SK-N-SH (cell line): ENCODE measurements around the gene SYNE2. TPM values are rescaled to one million over a fixed set of nuclear protein-coding genes. Genes with fewer than 3 reads are reported as not detected.

Source experiments
- CTCF ChIA-PET: fragments of 300-600, 350-600 bp; formaldehyde crosslinking; extraction: SDS; loops from one replicate; lab custom pipeline; 2021; lab: Yijun Ruan, JAX
- POLR2A ChIA-PET: fragments of 350-600 bp; sonication (Branson Sonifier 250); formaldehyde crosslinking; extraction: SDS; loops from one replicate; lab custom pipeline; 2020; ENCODE audit warnings: antibody characterized with exemption, inconsistent platforms; lab: Yijun Ruan, JAX
- DNase-seq: peaks from one replicate; pipeline ENCODE4 v3.0.0; 2012
- H2AFZ ChIP-seq: fragments of 200-600 bp; sonication (generic); 2 replicates; pipeline ENCODE4 v1.8.1; 2016; ENCODE audit warnings: antibody characterized with exemption, mild to moderate bottlenecking, low read depth
- H3F3A ChIP-seq: fragments of 200-600 bp; sonication (generic); replicated peaks from 2 replicates; pipeline ENCODE3; 2016; ENCODE audit warnings: antibody characterized with exemption, mild to moderate bottlenecking; ENCODE audit not compliant: insufficient read depth
- H3K27ac ChIP-seq, 2 experiments: fragments of 200-500 bp in 1 of 2; fragments of 200-600 bp in 1 of 2; sonication (Bioruptor generic) in 1 of 2; sonication (generic), shearing (Covaris generic) in 1 of 2; 2 replicates each; pipeline versions ENCODE4 v1.5.1 to v1.6.1; 2014 to 2016; ENCODE audit warnings: low read depth in 2 of 2, inconsistent platforms in 1 of 2, low read length in 1 of 2, mild to moderate bottlenecking in 1 of 2, mixed read lengths in 1 of 2
- H3K27me3 ChIP-seq: fragments of 200-600 bp; sonication (generic), shearing (Covaris generic); 2 replicates; pipeline ENCODE4 v1.6.1; 2016; ENCODE audit warnings: mixed run types; ENCODE audit not compliant: insufficient read depth
- H3K36me3 ChIP-seq, 2 experiments: fragments of 200-500 bp in 1 of 2; fragments of 200-600 bp in 1 of 2; sonication (Bioruptor generic) in 1 of 2; sonication (generic) in 1 of 2; replicated peaks in 1 of 2; 2 replicates each; pipeline versions ENCODE3 to v1.5.1; 2014 to 2016; ENCODE audit warnings: low read length in 1 of 2, mild to moderate bottlenecking in 1 of 2; ENCODE audit not compliant: insufficient read depth in 2 of 2, control insufficient read depth in 1 of 2
- H3K4me1 ChIP-seq, 2 experiments: fragments of 200-500 bp in 1 of 2; fragments of 200-600 bp in 1 of 2; sonication (Bioruptor generic) in 1 of 2; sonication (generic), shearing (Covaris generic) in 1 of 2; 2 replicates each; pipeline versions ENCODE4 v1.5.1 to v1.6.1; 2014 to 2016; ENCODE audit warnings: low read depth in 1 of 2, low read length in 1 of 2, mixed run types in 1 of 2; ENCODE audit not compliant: insufficient read depth in 2 of 2, control insufficient read depth in 1 of 2
- H3K4me2 ChIP-seq: fragments of 200-600 bp; sonication (generic), shearing (Covaris generic); 2 replicates; pipeline ENCODE4 v1.6.1; 2017; ENCODE audit warnings: mixed run types
- H3K4me3 ChIP-seq, 2 experiments: fragments of 200-500 bp in 1 of 2; fragments of 200-600 bp in 1 of 2; sonication (Bioruptor generic) in 1 of 2; sonication (generic), shearing (Covaris generic) in 1 of 2; 2 replicates each; pipeline versions ENCODE4 v1.5.1 to v1.8.1; 2014 to 2016; ENCODE audit warnings: low read depth in 2 of 2, inconsistent platforms in 1 of 2, low read length in 1 of 2, mild to moderate bottlenecking in 1 of 2, mixed read lengths in 1 of 2, moderate library complexity in 1 of 2
- H3K79me2 ChIP-seq: fragments of 200-600 bp; sonication (generic); 2 replicates; pipeline ENCODE4 v1.8.1; 2017; ENCODE audit warnings: mild to moderate bottlenecking; ENCODE audit not compliant: insufficient read depth
- H3K9ac ChIP-seq: fragments of 200-600 bp; sonication (generic); 2 replicates; pipeline ENCODE4 v1.6.1; 2017; ENCODE audit warnings: mixed run types
- H3K9me2 ChIP-seq: fragments of 200-600 bp; sonication (generic); 2 replicates; pipeline ENCODE4 v1.6.1; 2017; ENCODE audit warnings: mixed run types
- H3K9me3 ChIP-seq: fragments of 200-600 bp; sonication (generic); 2 replicates; pipeline ENCODE4 v1.6.1; 2017; ENCODE audit warnings: mixed run types, mild to moderate bottlenecking, moderate library complexity
- H4K20me1 ChIP-seq: fragments of 200-600 bp; sonication (generic); 2 replicates; pipeline ENCODE4 v1.6.1; 2017; ENCODE audit warnings: mild to moderate bottlenecking, mixed run types; ENCODE audit not compliant: insufficient read depth
- CTCF ChIP-seq: fragments of 200-600 bp; sonication (generic); IDR thresholded peaks from 2 replicates; pipeline ENCODE4 v1.6.1; 2017; ENCODE audit warnings: antibody characterized with exemption, mild to moderate bottlenecking, moderate library complexity
- EZH2phosphoT487 ChIP-seq: fragments of 200-600 bp; sonication (generic); IDR thresholded peaks from 2 replicates; pipeline ENCODE4 v1.6.1; 2017; ENCODE audit warnings: low read depth, mixed run types, mild to moderate bottlenecking, antibody characterized with exemption, moderate library complexity, borderline replicate concordance
- FOSL2 ChIP-seq: IDR thresholded peaks from 2 replicates; pipeline ENCODE4 v1.4.0; 2012; ENCODE audit warnings: low read depth, mild to moderate bottlenecking, moderate library complexity, borderline replicate concordance
- FOXM1 ChIP-seq: IDR thresholded peaks from 2 replicates; pipeline ENCODE4 v1.4.0; 2012; ENCODE audit warnings: low read depth, mild to moderate bottlenecking
- GABPA ChIP-seq: IDR thresholded peaks from 2 replicates; pipeline ENCODE4 v1.4.0; 2012; ENCODE audit warnings: low read depth, mild to moderate bottlenecking
- RAD21 ChIP-seq: IDR thresholded peaks from 2 replicates; pipeline ENCODE4 v1.6.1; 2012; ENCODE audit warnings: mild to moderate bottlenecking, low read length
- RCOR1 ChIP-seq: fragments of 150-350 bp; IDR thresholded peaks from 2 replicates; pipeline ENCODE4 v1.6.1; 2017; ENCODE audit warnings: antibody characterized with exemption, low read length
- TCF12 ChIP-seq: IDR thresholded peaks from 2 replicates; pipeline ENCODE4 v1.4.0; 2012
- TEAD4 ChIP-seq: IDR thresholded peaks from 2 replicates; pipeline ENCODE4 v1.4.0; 2012; ENCODE audit warnings: mild to moderate bottlenecking, borderline replicate concordance; ENCODE audit not compliant: insufficient read depth
- YY1 ChIP-seq: IDR thresholded peaks from 2 replicates; pipeline ENCODE4 v1.4.0; 2012; ENCODE audit warnings: low read depth, mild to moderate bottlenecking
- WGBS: methylation state at CpG from one replicate; pipeline ENCODE4 v1.1.6; 2017; ENCODE audit warnings: low lambda C conversion rate; 5-methylcytosine and 5-hydroxymethylcytosine counted together
- polyA plus RNA-seq, 3 experiments: library from polyadenylated mRNA; depleted of rRNA; stranded (reverse); fragments of >200 nt; gene quantifications; 2 replicates each; pipeline ENCODE4 v1.2.3, GENCODE V29; 2012
- TF ChIP-seq, protein P1 (sequence below): fragments of 150-350 bp; IDR thresholded peaks from 2 replicates; pipeline ENCODE4 v1.6.1; 2016; ENCODE audit warnings: mild to moderate bottlenecking, low read depth, low read length
- TF ChIP-seq, protein P2 (sequence below): IDR thresholded peaks from 2 replicates; pipeline ENCODE4; 2012

The SYNE2 gene
- polyA plus RNA-seq, 1 of the 3 experiments (the other 2 are of a cell fraction) = 7.1 TPM

DNA sequence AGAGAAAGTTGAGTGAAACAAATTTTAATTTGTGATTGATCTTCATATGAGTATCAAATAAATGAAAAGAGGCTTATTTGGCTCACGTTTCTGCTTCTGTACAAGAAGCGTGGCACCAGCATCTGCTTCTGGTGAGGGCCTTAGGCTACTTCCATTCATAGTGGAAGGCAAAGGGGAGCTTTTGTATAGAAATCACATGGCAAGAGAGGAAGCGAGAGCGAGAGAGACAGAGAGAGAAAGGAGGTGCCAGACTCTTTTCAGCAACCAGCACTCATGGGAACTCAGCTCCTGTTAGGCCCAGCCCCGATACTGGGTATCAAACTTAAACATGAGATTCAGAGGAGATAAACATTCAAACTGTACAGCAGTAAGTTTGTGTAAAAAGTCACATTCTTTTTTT, 121.4 kb downstream of the SYNE2 start:
- H3K9ac ChIP-seq = no peak overlapping the region
- CTCF ChIA-PET = interaction anchor here (1.4 kb wide), 1 partner anchor 11 kb away, joined by 4 read pairs; no protein-coding TSS in a partner anchor
- no peak for DNase-seq
- no peak overlapping the region for H3K27ac ChIP-seq
- H3K9me3 ChIP-seq = no peaks in the 10 kb centered on the region
- 99% methylated on average over 5 of the region's 5 CpGs for whole genome bisulfite sequencing
- no peak overlapping the region for H3K4me3 ChIP-seq
- H3F3A ChIP-seq = no peaks in the 10 kb centered on the region
- H3K4me2 ChIP-seq = no peak overlapping the region
- TF ChIP-seq, protein P1, sequence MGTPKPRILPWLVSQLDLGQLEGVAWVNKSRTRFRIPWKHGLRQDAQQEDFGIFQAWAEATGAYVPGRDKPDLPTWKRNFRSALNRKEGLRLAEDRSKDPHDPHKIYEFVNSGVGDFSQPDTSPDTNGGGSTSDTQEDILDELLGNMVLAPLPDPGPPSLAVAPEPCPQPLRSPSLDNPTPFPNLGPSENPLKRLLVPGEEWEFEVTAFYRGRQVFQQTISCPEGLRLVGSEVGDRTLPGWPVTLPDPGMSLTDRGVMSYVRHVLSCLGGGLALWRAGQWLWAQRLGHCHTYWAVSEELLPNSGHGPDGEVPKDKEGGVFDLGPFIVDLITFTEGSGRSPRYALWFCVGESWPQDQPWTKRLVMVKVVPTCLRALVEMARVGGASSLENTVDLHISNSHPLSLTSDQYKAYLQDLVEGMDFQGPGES = no peak
- no peak for TF ChIP-seq GABPA
- no peak for TF ChIP-seq RCOR1
- no peak for TF ChIP-seq RAD21
- TF ChIP-seq EZH2phosphoT487 = no peak
- TF ChIP-seq FOSL2 = no peak
- TF ChIP-seq FOXM1 = no peak
- no peaks in the 10 kb centered on the region for H3K79me2 ChIP-seq
- H4K20me1 ChIP-seq = no peaks in the 10 kb centered on the region
- no peak overlapping the region for H2AFZ ChIP-seq
- no peaks in the 10 kb centered on the region for H3K4me1 ChIP-seq
- POLR2A ChIA-PET = no interaction called here
- no peaks in the 10 kb centered on the region for H3K27me3 ChIP-seq
- no peaks in the 10 kb centered on the region for H3K9me2 ChIP-seq
- peaks cover 0 to 11% of the 10 kb centered on the region in 2 experiments for H3K36me3 ChIP-seq

- no peaks in the 10 kb centered on the region for H4K20me1 ChIP-seq
- no peak overlapping the region for H3K4me2 ChIP-seq
- POLR2A ChIA-PET = no interaction called here
- H3K27ac ChIP-seq = no peak overlapping the region
- 92% methylated on average over 4 of the region's 4 CpGs for WGBS
- peaks cover 3 to 17% of the 10 kb centered on the region in 2 experiments for H3K36me3 ChIP-seq
- H3K4me3 ChIP-seq = no peak overlapping the region
- no peak for DNase-seq
- no peaks in the 10 kb centered on the region for H3K27me3 ChIP-seq
- H2AFZ ChIP-seq = no peak overlapping the region
- no peak for TF ChIP-seq TCF12
- TF ChIP-seq, protein P2, sequence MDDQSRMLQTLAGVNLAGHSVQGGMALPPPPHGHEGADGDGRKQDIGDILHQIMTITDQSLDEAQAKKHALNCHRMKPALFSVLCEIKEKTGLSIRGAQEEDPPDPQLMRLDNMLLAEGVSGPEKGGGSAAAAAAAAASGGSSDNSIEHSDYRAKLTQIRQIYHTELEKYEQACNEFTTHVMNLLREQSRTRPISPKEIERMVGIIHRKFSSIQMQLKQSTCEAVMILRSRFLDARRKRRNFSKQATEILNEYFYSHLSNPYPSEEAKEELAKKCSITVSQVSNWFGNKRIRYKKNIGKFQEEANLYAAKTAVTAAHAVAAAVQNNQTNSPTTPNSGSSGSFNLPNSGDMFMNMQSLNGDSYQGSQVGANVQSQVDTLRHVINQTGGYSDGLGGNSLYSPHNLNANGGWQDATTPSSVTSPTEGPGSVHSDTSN = no peak
- TF ChIP-seq TEAD4 = no peak
- TF ChIP-seq RAD21 = no peak
- no peak for TF ChIP-seq YY1
- no peak for TF ChIP-seq GABPA
- TF ChIP-seq CTCF = no peak
- TF ChIP-seq, all 33 proteins: peak for 0
- Histone ChIP-seq H3K9ac (no peak overlapping the region), H3K79me2 (no peaks in the 10 kb centered on the region), H3K9me2 (no peaks in the 10 kb centered on the region), H3K4me1 (no peaks in the 10 kb centered on the region), H3F3A (no peaks in the 10 kb centered on the region), H3K9me3 (no peaks in the 10 kb centered on the region)
- CTCF ChIA-PET = interaction anchor here (1.5 to 2.0 kb wide), 3 partner anchors 8 to 322 kb away, joined by 3 to 6 read pairs (median 4); no protein-coding TSS in a partner anchor
Observed at GRCh38 chr14:63981569-63981968, 128.8 kb downstream of the SYNE2 start.
